Stimulated activated CD4-positive, alpha-beta T cell treated with anti-CD3 and anti-CD28 coated beads, Interleukin-1b, Interleukin-23, amount 100 ng/mL, for 1 hour (primary cell): ENCODE data around the gene KIF27.
"Not testable (repeated sequence)": the region's sequence is repeated elsewhere in the genome, so short reads cannot be mapped to it uniquely, and the experiment has no call there.

Source experiments
- DNase-seq, 2 donors: peaks; one replicate each; pipeline ENCODE4 v3.0.0-alpha.2; 2020; ENCODE audit warnings: low read depth in 2 of 2

Gene KIF27

DNA sequence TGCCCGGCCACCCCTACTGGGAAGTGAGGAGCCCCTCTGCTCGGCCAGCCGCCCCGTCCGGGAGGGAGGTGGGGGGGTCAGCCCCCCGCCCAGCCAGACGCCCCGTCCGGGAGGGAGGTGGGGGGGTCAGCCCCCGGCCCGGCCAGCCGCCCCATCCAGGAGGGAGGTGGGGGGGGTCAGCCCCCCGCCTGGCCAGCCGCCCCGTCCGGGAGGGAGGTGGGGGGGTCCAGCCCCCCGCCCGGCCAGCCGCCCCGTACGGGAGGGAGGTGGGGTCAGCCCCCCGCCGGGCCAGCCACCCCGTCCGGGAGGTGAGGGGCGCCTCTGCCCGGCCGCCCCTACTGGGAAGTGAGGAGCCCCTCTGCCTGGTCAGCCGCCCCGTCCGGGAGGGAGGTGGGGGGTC is 116.8 kb downstream of the KIF27 start:
- DNase-seq = not testable (repeated sequence)

DNA sequence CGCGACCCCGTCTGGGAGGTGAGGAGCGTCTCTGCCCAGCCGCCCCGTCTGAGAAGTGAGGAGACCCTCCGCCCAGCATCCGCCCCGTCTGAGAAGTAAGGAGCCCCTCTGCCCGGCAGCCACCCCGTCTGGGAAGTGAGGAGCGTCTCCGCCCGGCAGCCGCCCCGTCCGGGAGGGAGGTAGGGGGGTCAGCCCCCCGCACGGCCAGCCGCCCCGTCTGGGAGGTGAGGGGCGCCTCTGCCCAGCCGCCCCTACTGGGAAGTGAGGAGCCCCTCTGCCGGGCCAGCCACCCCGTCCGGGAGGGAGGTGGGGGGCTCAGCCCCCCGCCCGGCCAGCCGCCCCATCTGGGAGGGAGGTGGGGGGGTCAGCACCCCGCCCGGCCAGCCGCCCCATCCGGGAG is 117.3 kb downstream of the KIF27 start:
- not testable (repeated sequence) for DNase-seq

DNA sequence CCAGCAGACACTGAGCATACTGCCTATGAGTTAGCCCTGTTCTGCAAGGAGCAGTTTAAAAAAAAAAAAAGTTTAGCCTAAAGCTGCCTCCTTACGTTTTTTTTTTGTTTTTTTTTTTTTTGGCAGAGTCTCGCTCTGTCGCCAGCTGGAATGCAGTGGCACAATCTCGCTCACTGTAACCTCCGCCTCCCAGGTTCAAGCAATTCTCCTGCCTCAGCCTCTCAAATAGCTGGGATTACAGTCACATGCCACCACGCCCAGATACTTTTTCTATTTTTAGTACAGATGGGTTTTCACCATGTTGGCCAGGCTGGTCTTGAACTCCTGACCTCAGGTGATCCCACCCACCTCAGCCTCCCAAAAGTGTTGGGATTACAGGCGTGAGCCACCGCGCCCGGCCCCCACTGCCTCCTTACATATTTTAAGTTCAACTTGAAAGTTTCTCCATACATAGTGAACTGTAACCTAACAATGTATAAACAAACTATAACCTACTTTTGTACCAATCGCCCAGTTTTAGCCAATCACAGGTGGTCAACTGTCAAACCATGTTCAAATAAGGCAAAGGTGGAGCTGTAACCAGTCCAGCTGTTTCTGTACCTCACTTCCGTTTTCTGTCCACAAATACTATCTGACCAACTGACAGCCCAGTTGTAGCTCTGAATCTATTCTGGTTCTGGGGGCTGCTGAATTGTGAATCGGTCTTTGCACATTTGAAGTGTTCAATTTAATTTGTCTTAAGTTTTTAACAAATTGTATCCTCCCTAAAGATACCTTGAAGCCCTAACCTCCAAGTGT is 120.8 kb downstream of the KIF27 start:
- DNase-seq = no peak

DNA sequence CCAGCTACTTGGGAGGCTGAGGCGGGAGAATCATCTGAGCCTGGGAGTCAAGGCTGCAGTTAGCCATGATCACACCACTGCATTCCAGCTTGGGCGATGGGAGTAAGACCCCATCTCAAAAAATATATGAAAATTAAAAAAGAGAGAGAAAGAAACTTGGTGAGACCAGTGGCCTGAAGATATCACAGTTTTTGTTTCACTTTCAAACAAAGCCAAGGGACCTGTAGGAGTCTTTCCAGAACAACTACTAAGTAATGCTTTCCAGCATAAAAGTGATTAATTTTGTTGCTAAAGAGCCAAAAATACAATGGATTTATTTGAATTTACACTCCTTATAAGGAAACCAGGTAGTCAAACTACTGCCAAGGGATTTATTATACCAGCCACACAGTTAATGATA is 127.2 kb downstream of the KIF27 start:
- no peak for DNase-seq

DNA sequence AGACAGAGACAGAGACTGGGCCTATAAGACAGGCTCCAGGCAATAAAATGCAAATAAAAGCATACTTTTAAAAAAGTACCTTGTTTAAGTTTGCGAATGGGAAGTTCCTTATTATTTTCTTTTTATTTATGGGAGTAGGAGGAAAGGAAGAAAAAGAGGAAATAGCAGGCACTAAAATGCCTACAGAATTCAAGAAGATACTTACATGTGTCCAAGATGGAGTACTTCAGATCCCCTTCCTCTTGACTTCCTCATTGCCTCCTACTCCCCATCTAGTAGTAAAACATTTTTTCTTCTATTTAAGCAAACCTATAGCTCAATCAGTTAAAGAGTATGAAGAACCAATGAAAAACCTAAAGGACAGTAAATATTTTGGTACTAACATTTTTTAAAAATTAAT is 128.5 kb downstream of the KIF27 start:
- no peak for DNase-seq
